Pulmonary artery endothelial cell (primary cell): Measurements from ENCODE around the gene C10orf143. TPM values are rescaled to one million over a fixed set of nuclear protein-coding genes. Genes with fewer than 3 reads are reported as not detected.
A peak's percentile ranks its signal among the peaks of the same experiment; 100 is the strongest.
"Not testable (repeated sequence)": the region's sequence is repeated elsewhere in the genome, so short reads cannot be mapped to it uniquely, and the experiment has no call there.

Source experiments
- DNase-seq: peaks from one replicate; pipeline ENCODE4 v3.0.0-alpha.2; 2011; ENCODE audit warnings: low read depth, low spot score
- total RNA-seq: library from RNA; depleted of rRNA; stranded (reverse); fragments of >200 nt; gene quantifications from 2 replicates; pipeline ENCODE4 v1.2.3, GENCODE V29; 2014

Gene C10orf143
- 0.14 and 0.33 TPM in 2 replicates for total RNA-seq

DNA sequence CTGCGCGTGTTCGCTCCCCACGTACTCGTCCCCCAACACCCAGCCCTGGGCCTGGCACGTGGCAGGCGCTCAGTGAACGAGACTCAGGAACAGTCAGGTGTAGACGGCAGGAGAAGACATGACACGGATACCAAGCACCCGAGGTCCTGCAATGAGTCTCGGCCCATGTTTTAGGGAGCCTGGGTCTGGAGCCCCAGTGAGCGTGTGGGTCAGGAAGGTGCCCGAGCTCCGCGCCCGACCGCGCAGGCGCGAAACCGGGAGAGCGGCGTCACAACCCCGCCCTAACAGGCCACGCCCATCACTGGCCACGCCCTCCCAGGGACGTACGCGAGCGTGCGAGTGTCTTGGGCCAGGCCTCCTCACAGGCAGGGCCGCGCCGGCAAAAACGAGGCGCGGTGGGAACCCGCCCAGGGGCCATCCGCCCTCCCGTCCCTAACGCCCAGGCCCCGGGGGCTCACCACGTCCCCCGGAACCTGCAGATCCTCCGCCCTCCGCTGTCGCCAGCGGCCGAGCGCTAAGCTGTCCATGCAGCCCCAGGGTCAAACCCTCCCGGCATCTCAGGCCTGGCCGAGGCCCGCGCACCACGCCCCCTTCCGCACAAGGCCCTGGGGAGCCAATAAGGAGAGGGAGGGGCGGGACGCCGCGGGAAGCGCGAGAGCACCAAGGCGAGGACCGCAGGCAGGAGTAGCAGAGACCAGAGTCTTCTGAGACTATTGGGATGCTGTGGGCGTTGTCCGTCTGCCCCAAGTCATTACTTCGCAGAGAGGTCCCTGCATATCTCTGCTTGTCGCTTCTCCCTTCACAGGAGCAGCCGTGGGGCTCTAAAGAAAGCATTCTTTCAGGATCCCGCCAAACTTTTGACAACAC, at the start of gene C10orf143:
C10orf143 (minus strand) TSS at position 585 of the 867 bp plus-strand sequence; CDS start at position 527, 58 bp downstream.
- peak; percentile 91 for DNase-seq

DNA sequence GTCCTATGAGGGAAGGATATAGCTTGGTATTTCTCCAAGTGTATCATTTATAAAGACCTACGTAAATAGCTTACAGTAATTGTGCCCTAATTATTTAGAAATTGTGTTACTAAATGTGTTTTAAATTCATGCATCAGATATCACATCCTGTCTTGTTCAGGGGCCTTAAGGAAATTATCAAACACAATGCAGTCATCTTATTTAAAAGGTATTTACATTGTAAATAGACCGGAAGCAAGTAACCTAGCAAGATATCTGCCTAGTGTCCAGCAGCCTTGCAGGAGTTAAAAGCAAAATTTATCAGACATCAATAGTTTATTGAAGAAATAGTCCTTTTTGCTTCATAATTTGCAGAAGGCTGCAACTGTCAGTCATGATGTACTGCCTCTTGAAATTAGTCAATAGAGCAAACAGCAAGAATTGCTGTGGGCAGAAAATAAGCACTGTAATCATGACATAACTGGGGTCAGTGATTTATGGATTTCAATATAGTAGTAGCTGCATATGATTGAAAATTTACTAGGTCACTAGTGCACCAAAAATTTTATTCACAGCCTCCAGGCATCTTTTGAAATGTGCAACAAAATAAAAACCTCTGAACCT, 48.7 kb upstream of the C10orf143 start:
- DNase-seq, result no peak

DNA sequence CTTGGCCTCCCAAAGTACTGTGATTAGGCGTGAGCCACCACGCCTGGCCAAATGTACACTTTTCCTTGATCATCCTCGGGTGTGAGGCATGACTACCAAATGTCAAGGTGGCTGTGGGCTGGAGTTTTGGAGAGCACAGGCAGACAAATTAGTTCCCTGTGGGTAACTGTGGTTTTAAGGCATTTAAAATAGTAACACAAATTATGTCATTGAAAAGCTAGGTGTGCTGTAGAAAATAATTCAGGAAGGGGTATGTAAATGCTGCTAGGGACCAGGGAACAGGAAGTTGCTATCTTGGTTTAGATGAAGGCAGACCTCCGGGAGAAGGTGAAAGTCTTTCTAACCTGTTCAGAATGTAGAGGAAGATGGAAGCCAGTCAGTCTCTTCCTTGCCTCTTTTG, 35.4 kb upstream of the C10orf143 start:
- DNase-seq, result no peak

DNA sequence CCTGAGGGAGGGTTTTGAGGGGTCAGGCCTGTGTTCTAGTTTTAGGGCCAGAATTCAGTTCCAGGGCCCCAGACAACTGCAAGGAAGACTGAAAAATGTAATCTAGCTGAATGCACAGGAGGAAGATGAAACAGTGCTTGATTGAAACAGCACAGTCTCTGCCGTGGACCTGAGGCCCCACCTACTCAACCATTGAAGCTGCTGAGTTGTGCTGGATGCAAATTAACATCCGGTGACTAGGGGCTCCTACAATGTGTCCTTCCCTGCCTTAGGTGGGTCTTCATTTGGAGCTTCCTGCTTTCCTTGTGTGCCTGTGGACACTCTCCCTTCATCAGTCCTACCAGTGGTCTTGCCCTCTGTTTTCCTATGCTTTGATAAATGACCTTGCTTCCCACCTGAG, 31.2 kb upstream of the C10orf143 start:
- DNase-seq, result no peak

DNA sequence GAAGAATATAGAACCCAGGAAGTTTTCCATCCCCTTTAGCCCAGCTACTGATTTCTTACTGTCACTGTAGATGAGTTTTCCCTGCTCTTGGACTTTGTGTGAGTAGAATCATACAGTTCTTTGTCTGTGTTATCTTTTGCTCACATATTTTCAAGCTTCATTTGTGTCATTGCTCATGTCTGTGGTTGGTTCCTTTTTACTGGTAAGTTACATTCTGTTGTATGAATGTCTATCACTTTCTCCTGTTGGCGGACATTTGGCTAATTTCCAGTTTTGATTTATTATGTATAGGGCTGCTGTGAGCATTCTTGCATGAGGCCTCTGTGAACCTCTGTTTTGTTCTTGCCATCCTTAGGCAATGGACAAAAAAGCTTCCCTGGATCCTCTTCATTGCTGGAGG, 30.8 kb upstream of the C10orf143 start:
- no peak for DNase-seq

DNA sequence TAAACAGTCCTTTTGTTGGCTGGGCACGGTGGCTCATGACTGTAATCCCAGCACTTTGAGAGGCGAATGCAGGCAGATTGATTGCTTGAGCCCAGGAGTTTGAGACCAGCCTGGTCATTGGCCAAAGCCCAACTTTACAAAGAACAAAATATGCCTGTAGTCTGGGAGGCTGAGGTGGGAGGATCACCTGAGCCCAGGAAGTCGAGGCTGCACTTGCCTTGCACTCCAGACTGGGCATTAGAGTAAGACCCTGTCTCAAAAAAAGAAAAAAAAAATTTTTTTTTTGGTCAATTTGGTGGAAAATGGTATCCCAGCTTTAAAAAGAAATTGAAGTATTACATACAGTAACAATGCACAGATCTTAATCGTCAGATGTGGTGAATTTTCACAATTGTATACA, 30.4 kb upstream of the C10orf143 start:
- DNase-seq, result no peak

DNA sequence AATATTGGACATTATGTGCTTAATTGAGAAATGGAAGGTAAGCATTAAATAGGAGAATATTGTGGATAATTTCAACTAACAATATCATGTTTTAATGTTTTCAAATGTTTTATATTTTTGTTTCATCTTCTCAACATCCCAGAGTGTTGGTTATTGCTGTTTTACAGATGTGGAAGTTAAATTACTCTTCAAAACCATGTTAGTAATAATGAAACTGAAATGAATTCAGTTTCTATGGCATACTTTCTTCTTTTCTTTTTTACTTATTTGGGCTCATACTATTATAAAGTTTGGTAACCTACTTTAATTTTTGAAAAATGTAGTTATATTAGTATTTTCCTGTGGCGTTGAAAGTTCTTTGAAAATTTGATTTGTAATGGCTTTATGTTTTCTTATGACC, 29.8 kb upstream of the C10orf143 start:
- no peak for DNase-seq

DNA sequence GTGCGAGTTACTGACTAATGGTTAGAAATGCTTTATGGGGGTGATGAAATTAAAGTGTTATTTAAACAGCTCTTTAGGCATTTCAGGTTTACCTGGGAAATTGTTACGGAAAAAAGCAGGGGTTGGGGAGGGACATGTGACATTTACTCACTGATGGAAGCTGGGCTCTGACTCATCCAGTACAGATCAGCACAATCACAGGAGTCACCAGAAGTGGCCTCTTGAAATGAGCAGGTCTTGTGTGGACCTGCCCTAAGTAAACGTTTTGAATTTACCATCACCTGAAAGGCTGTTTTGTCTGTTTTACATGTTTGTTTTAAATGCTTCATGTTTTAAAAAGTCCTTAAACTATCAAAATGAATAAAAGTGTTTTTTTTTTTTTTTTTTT, 27.8 kb upstream of the C10orf143 start:
- no peak for DNase-seq

DNA sequence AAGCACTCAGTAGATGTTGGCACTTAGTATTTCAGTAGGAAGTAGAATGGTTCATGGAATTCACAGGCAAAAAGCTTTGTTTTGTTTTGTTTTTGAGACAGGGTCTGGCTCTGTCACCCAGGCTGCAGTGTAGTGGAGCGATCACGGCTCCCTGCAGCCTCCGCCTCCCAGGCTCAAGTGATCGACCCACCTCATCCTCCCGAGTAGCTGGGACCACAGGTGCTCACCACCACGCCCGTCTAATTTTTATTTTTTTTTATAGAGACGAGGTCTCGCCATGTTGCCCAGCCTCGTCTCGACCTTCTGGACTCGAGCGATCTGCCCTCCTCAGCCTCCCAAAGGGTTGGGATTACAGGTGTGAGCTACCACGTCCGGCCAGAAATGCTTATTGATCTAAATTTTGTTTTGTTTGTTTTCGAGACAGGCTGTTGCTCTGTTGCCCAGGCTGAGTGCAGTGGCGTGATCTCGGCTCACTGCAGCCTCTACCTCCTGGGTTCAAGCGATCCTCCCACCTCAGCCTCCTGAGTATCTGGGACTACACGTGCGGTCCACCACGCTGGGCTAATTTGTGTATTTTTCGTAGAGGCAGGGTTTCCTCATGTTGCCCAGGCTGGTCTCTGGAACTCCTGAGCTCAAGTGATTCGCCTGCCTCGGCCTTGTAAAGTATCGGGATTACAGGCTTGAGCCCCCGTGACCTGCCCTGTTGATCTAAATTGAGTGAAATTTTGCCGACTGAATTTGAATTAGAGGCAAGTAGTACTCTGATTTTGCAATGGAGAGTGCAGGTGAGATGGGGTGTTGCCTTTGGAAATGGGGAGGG, 27.2 kb upstream of the C10orf143 start:
- no peak for DNase-seq

DNA sequence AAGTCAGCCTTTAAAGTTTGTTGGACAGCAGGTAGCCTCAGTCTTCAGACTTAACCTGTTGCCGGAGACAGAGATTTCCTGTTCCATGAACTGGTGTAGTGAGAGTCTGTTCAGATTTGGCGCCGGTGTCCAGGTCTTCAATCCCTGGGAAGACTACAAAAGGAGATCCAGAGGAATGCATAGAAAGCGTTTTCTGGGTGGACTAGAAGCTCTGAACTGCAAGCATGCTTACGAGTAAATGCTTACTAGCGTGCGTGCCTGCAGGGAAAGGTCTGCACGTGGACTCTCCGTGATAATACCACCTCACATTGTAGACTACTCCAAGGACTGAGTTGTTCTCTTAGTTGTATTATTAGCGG, 26.4 kb upstream of the C10orf143 start:
- no peak for DNase-seq

DNA sequence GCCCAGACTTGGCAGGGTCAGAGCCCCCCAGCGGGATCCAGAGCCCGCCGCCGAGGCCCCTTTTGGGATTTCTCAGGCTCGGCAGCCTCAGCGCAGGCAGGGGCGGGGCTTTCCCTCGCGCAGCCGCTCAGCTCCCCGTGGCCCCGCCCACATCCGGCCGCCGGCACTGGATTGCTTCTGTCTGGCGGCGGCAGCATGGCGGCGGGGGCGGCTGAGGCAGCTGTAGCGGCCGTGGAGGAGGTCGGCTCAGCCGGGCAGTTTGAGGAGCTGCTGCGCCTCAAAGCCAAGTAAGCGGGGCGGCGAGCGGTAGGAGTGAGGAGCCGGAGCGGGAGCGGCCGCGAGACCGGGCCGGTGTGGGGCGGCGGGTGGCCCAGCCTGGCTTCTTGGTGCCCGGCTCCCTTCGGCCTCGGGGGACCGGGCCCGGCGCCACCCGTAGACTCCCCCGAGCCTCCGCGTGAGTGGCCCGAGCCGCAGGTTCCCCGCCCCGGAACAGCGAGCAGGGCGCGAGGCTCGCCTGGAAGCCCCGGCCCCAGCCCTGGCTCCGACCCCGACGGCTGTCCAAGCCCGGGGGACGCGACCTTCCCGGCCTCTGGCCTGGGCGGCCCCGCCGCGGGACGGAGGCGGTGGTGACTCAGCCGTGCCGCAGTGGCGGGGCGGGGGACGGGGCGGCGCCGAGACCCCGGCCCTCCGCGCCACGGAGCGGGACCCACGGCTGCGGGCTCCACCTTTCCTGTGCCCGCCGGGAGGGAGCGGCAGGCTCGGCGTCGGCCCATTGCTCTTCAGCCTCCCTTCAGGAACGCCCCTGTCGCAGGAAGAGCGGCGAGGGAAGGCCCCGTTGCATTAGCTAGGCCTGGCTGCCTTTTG, 25.8 kb upstream of the C10orf143 start, which contains the start of gene GLRX3:
GLRX3 (plus strand) TSS at position 166 of the 864 bp plus-strand sequence; CDS start at position 196, 30 bp downstream.
- peak; percentile 52 for DNase-seq

DNA sequence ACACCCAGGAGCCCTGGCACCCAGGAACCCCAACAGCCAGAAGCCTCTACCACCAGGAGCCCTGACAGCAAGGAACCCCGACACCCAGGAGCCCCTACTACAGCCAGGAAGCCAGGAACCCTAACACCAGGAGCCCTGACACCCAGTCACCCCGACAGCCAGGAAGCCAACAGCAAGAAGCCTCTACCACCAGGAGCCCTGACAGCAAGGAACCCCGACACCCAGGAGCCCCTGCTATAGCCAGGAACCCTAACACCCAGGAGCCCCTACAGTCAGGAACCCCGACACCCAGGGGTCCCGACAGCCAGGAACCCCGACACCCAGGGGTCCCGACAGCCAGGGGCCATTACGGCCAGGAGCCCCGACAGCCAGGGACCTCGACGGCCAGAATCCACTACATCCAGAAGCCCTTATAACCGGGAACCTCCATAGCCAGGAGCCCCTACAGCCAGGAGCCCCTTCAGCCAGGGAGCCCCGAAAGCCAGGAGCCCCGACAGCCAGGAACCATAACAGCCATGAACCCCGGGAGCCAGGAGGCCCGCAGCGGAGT, 25.1 kb upstream of the C10orf143 start:
- no peak for DNase-seq

DNA sequence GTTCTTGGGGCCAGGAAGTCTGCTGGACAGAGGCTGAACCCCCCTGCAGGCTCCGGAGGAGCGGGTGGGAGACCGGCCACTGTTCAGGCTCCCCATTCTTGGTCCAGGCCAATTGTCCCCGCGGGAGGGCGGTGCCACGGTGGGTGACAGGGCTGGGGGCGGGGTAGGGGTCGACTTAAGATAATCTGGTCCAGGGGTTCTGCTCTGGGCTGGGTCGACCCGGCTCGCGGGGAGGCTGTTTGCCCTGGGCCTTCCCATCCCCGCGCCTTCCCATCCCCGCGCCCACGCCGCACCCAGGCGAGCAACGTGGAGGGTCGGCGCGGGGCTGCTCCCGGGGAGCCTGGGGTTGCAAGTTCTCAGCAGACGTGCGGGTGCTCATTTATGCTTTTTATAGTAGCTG, 18.3 kb upstream of the C10orf143 start:
- no peak for DNase-seq

DNA sequence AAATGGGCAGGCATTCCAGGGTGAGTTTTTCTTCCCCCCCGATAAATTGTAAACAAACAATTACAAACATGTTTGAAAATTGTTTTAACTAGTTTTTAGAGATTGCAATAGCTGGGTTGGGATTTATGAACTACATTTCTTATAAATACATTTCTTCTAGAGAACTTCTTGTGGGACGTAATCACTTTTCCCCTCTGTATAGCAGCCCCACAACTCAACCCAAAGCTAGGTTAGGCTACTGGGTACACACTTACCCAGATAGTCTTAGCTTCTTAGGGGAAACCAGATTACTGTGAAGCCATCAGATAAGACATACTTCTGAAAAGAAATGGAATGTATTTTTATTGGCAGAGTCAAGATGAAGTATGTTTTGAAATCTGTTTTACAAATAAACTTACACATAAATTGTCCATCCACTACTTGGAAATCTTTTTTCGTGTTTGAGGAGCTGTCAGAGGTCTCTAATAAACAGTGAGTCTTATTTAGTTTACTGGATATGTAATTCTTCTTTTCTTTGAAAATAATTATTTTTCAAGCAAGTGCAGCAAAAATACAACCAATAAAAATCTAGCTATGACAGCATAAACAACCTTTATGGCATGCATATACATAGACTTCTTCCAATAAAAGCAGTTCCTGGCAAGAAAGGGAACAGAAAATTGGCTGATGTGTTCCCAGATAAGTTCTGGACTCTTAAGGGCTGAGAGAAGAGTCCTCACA, 17.6 kb upstream of the C10orf143 start:
- no peak for DNase-seq

DNA sequence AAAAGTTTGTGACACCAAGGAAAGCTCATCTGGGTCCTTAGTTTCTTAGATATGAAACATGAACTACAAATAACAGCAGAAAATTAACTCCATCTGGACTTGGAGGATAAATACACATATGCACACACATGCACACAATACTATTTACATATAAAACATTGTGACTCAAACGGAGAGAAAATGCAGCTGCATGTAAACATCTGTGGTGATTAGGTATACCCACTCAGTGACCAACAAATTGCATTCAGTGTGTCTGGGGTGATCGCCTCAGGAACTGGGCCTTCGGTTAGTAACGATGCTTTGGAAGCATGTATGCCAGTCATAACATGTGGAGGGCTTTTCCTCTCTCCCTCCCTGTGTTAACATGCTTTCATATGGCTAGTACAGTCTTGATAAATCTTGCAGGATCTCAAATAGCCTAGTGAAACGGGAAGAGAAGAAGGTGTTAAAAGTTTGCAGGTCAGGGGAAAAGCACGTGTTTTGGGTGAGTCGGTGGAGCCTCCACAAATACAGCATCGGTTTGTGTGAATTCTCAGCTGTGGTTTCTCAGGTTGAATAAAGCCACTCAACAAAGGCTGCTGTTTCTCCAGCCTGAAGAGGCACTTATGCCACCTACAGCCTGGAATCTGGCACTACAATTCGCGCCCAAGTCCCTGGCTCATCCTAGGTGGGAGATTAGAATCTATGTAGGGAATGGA, 16.9 kb upstream of the C10orf143 start:
- no peak for DNase-seq

DNA sequence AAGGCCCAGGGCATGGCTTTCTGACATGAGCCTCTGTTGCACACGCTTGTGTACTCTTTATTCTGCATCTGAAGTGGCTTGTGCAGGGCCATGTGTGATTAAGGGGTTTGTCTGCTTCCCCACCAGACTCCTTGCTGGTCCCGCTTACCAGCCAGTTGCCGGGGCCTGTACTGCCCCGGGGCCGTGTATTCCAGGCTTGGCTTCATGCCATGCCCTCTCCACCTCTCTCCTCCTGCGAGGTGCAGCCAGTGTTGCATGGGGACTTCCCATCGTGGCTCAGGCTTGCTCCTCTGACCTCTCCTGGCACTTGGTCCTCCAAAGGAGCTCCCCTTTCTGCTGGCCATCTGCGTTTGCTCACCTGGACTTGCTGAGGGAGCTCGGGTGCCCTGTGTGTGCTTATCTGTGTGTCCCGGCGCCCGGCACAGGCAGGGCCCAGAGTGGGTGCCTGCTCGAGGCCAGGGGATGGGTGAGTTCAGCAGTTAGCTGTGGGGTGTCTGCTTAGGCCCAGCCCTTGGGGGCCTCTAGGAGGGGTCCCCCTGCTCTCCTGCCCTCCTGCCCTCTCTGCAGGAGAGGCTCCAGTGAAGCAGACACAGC, 11.0 kb upstream of the C10orf143 start:
- DNase-seq, result no peak

DNA sequence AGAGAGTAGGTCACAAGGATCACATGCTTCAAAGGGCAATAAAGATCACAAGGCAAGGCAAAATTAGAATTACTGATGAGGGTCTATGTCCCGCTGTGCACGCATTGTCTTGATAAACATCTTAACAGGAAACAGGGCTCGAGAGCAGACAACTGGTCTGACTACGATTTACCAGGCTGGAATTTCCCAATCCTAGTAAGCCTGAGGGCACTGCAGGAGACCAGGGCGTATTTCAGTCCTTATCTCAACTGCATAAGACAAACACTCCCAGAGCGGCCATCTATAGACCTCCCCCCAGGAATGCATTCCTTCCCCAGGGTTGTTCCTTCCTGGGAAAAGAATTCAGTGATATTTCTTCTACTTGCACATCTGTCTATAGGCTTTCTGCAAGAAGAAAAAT, 6.9 kb upstream of the C10orf143 start:
- not testable (repeated sequence) for DNase-seq

DNA sequence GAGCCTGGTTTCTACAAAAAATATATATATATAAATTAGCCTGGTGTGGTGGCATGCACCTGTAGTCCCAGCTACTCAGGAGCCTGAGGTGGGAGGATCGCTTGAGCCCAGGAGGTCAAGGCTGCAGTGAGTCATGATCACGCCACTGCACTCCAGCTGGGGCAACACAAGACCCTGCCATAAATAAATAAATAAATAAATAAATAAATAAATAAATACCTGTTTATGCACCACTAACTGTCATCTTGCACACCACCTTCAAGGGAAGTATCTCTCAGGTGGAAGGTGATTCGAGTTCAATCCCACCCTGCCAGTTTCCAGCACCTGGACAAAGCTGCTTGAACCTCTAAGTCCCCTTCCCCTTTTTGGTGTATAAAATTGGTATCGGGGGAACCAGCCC, 6.3 kb upstream of the C10orf143 start:
- DNase-seq, result not testable (repeated sequence)

DNA sequence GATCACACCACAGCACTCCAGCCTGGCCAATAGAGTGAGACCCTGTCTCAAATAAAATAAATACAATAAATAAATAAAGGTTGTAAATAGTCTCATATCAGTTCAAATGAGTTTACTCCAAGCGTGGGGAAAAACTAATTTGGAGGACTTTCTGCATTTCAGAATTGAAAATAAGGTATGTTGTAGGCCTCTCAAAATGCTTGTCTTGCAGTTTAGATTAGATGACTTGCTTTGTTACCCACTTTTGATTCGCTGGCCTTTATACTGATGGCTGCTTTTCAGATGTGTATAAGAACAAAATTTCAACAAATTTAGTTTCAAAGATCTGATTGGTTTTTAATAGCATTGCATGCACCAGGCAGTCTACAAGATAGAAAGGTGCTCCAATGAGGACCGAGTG, 2.2 kb upstream of the C10orf143 start:
- no peak for DNase-seq
